ENCODE measurements around the gene LRGUK.
"Not testable (repeated sequence)": the region's sequence is repeated elsewhere in the genome, so short reads cannot be mapped to it uniquely, and the experiment has no call there.

- TF ChIP-seq CTCF, POLR2A (IDR thresholded peaks at IDR 0.05): not testable (repeated sequence)
Observed at GRCh38 chr7:134295982-134296381, 168.8 kb downstream of the LRGUK start.
